ENCODE measurements around the gene CYB561A3.

The CYB561A3 gene

DNA sequence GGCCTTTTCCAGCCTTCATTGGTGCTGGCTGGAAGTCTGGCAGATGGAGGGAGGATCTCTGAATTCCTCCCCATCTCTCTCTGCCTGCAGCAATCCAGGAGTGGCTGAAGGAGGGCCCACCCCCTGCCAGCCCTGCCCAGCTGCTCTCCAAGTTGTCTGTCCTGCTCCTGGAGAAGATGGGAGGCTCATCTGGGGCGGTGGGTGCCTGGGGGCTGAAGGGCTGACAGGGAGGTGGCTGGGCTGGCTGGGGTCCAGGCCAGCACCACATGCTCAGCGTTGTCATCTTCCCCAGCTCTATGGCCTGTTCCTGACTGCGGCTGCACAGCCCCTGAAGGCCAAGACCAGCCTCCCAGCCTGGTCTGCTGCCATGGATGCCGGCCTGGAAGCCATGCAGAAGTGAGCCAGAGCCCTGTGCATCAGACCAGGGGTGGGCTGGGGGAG lies 16.5 kb downstream of the CYB561A3 start:
- no peak for DNase-seq (ENCODE audit: low read depth, low spot score)

DNA sequence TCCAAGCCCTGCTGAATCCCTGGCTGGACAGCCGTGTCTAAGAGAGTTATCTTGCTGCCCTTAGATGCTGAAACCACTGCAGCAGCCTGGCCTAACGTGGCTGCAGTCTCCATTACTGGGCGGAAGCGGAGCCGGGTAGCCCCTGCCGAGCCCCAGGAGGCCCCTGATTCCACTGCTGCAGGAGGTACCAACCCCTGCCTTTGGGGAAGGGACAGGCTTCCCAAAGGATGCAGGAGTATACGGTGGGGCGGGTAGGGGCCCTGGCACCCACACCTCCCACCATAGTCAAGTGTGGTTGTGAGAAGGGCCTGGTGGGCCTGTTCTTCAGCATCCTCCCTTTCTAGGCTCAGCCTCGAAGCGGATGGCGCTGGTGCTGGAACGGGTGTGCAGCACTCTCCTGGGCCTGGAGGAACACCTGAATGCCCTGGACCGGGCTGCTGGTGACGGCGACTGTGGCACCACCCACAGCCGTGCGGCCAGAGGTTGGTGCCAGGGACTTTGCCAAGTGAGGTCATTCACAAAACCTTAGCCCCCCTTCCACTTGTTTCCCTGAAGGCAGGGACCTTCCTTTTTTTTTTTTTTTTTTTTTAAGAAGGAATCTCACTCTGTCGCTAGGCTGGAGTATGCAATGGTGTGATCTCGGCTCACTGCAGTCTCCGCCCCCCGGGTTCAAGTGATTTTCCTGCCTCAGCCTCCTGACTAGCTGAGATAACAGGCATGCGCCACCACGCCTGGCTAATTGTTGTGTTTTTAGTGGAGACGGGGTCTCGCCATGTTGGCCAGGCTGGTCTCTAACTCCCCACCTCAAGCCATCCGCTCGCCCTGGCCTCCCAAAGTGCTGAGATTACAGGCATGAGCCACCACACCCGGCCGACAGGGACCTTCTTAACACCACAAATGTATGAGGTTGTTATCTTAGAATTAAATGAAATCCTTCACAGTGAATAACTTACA lies 17.6 kb downstream of the CYB561A3 start:
- DNase-seq (ENCODE audit: low read depth, low spot score): no peak

DNA sequence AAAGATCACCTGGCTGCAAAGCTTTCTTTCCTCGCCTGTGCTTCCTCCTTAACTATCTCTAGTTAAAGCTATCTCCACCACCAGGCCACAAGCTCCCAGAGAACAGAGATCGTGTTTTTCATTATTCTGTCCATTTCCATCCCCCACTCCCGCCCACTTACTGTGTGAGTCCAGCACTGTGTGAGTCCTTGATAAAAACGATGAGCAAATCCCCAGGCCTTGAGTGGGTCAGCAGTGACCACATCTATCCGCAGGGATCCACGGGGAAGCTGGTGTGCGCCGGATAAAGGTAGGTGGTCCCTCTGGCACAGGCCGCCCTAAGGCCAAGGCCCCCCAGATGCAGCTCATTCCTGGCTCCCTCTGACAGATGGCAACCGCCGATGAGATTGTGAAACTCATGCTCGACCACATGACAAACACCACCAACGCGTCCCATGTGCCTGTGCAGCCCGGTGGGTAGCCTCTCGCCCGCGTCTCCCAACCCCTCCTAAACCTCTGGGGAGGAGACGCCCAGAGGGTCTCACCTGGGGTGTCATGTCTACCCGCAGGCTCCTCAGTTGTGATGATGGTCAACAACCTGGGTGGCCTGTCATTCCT lies 19.4 kb downstream of the CYB561A3 start:
- DNase-seq (ENCODE audit: low read depth, low spot score): no peak

DNA sequence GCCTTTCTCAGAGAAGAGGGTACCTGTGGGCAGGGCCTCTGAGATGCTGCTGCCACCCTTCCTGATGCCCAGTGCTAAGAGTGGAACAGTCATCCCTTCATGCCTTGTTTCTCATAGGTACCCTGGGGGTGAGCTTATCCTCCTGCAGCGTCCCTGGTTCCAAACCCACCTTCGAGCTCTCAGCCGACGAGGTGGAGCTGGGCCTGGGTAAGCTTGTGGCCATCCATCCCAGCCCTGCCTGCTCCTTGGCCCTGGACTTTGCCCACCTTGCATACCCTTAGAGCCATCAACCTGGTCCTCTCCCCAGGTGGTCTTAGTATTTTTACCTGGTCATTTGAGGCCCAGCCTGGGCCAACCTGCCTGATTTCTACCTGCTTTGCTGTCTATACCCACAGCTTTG lies 20.0 kb downstream of the CYB561A3 start:
- DNase-seq (ENCODE audit: low read depth, low spot score): no peak

DNA sequence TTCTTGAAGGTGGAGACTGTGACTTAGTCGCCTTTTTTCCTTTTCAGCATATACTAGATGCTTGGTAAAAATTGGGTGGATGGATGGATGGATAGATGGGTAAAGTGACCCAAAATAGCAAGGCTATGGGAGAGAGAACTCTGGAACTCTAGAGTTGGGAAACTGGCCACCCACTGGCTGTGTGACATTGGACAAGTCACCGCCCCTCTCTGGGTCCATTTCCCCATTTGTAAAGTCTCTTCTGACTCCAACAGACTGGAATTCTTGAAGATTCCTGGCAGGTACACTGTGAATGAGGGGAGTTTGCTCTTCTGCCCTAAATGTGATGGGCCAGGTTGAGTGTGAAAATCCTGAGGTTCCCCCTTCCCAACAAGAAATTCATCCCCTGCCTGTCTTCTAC lies 20.7 kb downstream of the CYB561A3 start:
- no peak for DNase-seq (ENCODE audit: low read depth, low spot score)

DNA sequence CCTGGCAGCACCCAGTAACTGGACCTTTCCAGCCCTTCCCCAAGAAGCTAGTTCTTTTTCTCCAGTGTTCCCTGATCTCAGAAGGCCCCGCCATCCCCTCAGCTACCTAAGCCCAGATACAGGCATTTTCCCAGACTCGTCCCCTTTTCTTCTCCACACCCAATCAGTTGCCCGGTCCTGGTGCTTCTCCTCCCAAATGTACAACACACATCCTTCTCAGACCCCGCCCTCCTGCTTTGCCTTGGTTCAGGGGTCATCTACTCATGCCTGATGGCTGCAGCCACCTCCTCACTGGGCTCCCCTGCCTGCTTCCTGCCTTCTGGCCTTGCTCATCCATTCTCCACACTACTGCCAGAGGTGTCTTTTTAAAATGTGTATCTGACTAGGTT lies 22.2 kb downstream of the CYB561A3 start:
- DNase-seq (ENCODE audit: low read depth, low spot score): no peak

DNA sequence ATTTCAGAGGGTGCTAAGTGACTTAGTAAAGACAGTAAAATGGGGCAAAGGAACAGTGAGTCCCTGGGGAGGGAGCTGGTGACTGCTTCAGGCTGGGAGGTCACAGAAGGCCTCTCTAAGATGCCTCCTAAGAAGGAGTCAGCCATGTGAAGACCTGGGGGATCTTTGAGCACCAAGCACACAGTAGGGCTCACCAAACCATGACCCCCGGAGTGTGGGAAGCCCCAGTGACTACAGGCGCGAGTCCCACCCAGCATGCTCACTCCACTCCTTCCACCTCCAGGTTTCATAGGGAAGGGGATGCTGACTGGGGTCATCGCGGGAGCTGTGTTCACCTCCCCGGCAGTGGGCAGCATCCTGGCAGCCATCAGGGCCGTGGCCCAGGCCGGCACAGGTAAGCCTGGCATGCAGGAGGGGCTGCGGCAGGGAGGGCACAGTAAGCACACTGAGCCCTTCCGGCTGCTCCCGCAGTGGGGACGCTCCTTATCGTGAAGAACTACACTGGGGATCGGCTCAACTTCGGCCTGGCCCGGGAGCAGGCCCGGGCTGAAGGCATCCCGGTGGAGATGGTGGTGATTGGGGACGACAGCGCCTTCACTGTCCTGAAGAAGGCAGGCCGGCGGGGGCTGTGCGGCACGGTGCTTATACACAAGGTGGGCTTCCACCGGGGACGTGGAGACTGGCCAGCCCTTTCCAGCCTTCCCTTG lies 22.7 kb downstream of the CYB561A3 start:
- DNase-seq (ENCODE audit: low read depth, low spot score): no peak

DNA sequence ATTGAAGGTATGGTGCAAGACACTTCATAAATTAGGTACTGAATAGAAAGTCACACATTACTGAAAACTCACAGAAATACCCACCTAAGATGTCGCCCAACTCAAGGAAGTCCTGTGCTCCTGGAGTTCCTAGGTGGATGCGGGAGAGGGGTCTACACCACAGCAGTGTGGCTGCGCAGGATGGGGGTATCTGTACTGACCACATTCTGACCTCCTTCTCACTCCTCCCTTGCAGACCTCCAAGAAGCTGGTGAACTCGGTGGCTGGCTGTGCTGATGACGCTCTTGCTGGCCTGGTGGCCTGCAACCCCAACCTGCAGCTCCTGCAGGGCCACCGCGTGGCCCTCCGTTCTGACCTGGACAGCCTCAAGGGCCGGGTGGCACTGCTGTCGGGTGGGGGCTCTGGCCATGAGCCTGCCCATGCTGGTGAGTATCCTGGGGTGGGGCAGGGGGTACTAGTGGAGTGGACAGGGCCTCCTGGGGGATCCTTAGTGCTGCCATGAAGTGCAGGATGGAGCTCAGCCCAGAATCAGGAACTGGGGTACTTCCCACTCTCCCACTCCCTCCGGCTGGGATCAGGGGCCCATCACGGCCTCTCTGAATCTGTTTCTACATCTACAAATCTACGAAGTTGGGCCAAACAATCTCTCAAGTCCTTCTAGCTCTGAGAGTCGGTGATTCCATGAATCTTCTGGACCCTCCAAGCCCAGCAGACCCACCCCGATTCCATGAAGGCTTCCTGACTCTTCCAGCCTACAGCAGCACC lies 23.8 kb downstream of the CYB561A3 start:
- no peak for DNase-seq (ENCODE audit: low read depth, low spot score)

DNA sequence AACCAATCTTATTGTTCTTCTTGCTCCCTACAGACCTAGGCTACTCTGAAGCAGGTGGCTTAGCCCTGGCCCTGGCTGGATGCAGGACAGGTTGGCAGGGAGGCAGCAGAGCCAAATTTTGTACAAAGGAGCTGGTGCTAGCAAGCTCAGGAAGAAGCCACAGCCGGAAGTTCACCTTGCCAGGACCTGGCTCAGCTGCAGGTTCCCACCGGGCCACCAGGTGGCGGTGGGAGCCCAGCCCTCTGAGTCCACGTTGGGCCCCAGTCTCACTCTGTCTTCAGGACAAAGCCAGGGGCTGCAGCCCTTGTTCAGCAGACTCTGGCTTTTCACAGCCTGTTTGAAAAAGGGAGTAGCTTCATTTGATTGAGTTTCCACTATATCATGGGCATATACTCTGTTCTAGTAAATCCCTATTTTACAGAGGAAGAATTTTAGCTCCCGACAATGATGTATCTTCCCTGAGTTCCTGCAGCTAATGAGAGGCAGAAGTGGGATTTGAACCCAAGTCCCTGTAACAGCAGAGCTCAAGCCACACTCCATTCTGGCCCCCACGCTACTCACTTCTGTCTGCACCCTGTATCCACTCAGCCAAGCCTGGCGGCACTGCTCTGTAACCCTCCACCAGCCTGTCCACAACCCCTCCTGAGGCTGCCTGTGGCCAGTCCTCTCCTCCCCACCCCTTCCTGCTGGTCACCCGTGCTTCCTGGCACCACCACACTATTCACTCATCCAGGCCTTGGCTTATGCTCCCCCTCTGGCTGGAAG lies 25.3 kb downstream of the CYB561A3 start:
- peak; percentile 93 for DNase-seq (ENCODE audit: low read depth, low spot score)

DNA sequence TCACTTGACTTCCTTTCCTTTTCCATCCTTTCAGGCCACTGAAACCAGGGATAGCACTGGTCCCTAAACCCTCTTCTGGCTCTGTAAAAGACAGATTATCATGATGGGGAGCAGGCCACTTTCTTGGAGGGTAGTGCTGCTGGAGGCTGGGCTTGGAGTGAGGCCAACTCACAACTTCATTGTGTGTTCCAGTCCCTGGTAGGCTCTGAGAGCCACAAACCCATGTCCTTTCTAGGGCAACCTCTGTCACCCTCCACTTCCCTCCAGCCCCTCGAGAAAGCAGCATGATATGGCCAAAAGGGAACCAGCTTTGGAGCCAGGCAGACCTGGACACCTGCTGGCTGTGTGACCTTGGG lies 26.3 kb downstream of the CYB561A3 start:
- no peak for DNase-seq (ENCODE audit: low read depth, low spot score)

DNA sequence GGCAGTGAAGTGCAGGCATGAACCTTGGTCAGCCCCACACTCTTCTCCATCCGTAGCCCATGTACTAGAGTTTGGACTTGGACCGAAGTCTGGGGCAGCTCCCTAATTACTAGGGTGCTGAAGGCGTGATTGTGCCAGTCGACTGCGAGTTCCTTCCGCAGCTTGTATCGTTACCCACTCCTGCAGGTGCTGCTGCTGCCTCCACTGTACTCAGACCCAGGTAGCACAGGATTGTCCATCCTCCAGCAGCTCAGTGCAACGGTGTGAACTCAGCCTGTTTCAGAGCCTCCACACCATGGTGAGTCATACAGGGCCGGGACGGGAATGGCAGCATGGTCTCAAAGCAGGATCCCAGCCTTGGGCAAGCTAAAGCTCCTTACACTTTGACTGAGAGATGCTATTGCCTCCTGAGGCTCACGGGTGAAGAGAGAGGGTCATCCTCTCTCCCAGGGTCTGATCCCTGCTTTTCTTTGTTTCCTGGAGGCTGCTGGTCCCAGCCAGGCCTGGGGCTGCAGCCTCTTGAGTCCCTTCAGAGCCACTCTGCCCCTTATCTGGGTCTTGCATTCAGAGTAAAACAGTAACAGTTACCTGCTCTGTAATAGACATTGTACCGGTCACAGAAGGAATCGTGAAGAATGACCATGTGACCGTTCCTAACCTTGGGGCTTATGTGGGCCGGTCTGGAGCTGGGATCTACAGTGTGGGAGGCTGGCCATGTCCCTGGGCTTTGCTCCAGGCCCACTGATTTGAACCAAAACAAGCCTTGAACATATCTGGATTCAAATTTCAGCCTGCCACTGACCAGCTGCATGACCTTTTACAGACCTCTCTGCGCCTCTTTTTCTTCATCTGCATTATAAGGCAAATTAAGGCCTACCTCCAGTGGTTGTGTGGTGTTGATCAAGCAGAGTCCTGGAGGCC lies 27.0 kb downstream of the CYB561A3 start:
- DNase-seq (ENCODE audit: low read depth, low spot score): peak; percentile 44

DNA sequence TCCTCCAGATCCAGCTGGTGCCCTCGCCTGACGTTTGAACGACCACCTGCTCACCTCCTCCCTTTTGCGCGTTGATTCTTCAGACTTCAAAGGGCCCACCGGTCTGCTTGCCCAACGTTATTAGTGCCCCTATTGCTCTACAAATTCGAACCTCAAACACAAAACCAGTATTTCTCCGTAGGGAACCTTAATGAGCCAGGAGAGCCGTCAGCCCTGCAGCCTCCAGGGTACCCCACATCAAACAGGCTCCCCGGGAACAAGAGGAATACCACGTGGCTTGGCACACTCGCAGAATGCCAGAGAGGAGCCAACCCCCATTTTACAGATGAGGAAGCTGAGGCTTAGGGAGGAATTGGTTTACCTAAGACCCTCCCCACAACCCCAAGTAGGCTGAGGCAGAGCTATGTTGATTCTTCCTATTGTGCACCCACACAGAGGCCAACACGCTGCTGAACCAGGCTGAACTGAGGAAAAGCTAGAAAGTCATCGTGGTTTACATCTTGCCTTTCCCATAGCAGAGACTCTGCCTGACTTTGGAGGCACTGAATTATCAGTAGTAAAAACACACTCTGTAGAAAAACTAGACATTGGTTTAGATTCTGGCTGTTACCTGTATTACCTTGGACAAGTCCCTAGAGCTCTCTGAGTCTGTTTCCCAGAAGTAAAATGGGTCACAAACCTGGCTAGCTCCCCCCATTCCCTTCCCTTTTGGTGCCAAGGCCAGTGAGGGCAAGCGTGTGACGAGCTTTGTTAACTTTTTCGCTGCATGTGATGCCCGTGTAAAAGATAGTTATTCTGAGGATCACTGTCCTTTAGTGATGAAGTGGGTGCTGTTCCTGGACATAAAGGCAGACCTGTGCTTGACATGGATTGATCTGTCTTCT lies 27.9 kb downstream of the CYB561A3 start:
- DNase-seq (ENCODE audit: low read depth, low spot score): no peak

DNA sequence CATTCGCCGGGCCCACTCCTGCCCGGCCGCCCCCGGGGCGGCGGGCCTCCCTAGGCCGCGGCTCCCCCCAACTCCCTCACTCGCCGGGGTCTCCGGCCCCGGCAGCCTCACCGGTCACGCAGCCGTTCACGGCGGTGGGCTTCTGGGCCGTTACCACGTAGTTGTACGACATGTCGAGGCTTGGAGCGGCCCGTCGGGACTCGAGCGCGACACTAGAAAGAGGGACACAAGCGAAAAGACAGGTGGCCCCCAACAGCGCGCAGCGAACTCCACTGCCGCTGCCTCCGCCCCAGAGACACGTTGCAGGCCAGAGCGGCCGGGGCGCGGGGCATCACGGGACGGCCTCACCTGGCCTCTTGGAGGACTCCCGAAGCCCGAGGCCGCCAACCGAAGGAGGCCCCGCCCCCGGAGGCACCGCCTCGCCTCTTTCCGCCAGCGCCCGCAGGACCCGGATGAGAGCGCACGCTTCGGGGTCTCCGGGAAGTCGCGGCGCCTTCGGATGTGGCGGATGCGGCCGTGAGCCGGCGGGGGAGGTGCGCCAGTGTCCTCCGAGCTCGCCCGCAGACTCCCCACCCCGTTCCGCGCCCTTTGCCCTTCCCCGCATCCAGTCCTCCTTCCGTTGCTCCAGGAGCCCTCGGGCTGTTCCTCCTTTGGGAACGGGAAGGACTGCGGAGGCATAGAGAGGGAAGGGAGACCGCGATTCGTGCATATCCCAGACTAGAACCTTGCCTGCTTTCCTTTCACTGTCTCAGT lies 28.7 kb downstream of the CYB561A3 start, which contains the start of the genes DDB1 and TKFC:
Gene DDB1 (minus strand): TSS at position 309 of the 753 bp plus-strand sequence. CDS start 137 bp downstream, at position 172.
Gene TKFC (plus strand): TSS at position 432 of the 753 bp plus-strand sequence. CDS start 1,501 bp downstream, outside the sequence.
- peak; percentile 97 for DNase-seq (ENCODE audit: low read depth, low spot score)

DNA sequence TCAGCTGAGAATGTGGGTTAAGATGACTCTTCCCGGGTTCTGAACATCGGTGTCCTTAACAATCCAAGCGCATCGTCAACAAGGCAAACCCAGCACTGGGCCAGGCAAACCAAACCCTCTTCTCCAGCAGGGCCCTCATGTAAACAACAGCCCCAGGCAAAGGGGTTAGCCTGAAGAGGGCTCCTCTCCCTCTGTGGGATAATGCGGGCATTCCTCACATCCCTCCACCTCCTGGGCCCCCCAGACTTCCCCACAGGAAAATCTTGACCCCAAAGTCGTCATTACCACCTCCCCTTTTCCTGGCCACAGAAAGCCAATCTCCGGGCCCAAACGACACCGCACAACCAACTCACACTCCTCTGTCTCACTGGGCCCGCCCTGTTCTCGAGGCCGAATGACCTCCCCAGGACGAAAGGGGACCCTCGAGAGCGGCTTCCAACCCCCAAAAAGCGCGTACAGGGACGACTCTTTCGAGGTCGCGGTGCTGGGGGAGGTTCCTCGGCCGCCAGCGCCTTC lies 29.3 kb downstream of the CYB561A3 start:
- peak; percentile 47 for DNase-seq (ENCODE audit: low read depth, low spot score)

DNA sequence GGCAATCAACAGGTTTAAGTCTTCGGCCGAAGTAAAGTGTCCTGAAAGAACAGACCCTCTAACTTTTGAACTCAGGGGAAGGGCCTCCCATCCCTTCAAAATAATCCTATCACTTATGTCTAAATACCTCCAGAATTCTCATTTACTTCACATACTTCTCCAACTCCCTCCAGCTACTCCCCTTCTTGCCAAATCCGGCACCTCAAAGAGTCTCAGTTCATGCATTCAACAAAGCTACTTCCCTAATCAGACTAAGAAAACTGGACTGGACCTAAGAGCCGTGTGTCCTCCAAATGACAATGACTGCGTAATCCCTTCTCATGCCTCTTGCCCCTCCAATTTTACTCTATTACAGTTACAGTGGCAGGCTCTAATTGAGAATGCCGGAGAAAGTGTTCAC lies 30.0 kb downstream of the CYB561A3 start:
- no peak for DNase-seq (ENCODE audit: low read depth, low spot score)

DNA sequence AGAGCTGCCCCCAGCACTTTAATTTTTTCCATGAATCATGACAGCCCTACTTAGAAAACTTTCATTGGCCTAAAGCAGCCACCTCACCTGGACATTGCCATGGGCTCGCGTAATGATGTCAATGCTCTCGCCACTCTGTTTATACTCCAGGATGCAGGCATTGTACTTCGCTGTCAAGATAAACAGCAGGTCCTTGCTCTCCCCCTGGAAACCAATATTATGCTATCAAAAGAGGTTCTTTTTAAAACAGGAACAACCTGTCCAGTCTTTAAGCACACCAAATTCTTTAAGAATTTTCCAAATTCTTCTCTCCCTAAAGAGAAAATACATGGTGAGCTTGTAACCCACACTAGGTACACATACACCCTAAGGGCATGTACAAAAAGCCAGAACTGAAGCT lies 31.8 kb downstream of the CYB561A3 start:
- no peak for DNase-seq (ENCODE audit: low read depth, low spot score)

DNA sequence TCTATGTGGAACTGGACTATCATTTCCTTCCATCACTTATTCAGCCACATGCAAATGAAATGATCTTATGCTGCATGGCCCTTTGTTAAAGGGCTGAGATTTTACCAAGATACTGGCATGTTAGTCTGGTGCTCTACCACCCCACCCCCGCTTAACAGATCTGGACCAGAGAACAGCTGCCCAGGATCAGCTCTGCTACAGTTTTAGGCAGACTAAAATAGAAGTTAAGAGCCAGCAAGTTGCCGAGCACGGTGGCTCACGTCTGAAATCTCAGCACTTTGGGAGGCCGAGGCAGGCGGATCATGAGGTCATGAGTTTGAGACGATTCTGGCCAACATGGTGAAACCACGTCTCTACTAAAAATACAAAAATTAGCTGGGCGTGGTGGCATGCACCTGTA lies 33.3 kb downstream of the CYB561A3 start:
- no peak for DNase-seq (ENCODE audit: low read depth, low spot score)

DNA sequence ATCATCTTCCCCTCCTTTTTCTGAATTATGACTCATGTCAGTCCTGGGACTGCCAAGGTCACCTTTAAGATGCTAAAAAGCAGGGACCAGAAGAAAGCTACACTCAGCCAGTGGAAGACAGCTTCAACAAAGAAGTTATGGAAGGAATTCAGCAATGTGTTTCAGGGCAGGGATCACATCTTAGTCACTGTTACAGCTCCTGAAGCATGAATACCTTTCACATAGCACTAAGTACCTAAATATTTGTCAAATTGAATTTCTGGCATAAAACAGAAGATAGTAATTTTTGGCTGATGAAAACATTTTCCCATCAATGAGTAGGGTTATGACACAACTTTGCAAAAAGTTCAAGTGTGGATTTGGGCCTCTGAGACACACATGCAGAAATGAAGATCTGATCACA lies 34.0 kb downstream of the CYB561A3 start:
- peak; percentile 51 for DNase-seq (ENCODE audit: low read depth, low spot score)
